Kidney capillary endothelial cell (primary cell): Measurements from ENCODE around the gene SPSB3.

Experiments used
- DNase-seq: peaks from one replicate; pipeline ENCODE4 v3.0.0-alpha.2; 2018; ENCODE audit warnings: low spot score

SPSB3 gene

GRCh38 chr16:1788708-1789100 lies 6.3 kb upstream of the SPSB3 start:
- DNase-seq = no peak

GRCh38 chr16:1788095-1788707 lies 5.8 kb upstream of the SPSB3 start:
- DNase-seq = no peak

GRCh38 chr16:1787322-1788094 lies 5.1 kb upstream of the SPSB3 start:
- DNase-seq = no peak

- DNase-seq = no peak
Measured at GRCh38 chr16:1787056-1787321, 4.6 kb upstream of the SPSB3 start.

- DNase-seq = no peak
Measured at GRCh38 chr16:1786242-1787055, 4.1 kb upstream of the SPSB3 start.

GRCh38 chr16:1785846-1786170 lies 3.4 kb upstream of the SPSB3 start:
- DNase-seq = no peak

- no peak for DNase-seq
Measured at GRCh38 chr16:1784977-1785845, 2.8 kb upstream of the SPSB3 start.

- no peak for DNase-seq
Measured at GRCh38 chr16:1781758-1782407, 488 bp downstream of the SPSB3 start.

- DNase-seq = no peak
Measured at GRCh38 chr16:1781254-1781653, 1.1 kb downstream of the SPSB3 start.

- DNase-seq = no peak
Measured at GRCh38 chr16:1780677-1781072, 1.7 kb downstream of the SPSB3 start.

- DNase-seq = no peak
Measured at GRCh38 chr16:1779741-1780676, 2.4 kb downstream of the SPSB3 start.

- DNase-seq = no peak
Measured at GRCh38 chr16:1779234-1779701, 3.1 kb downstream of the SPSB3 start.

- no peak for DNase-seq
Measured at GRCh38 chr16:1778200-1779179, 3.9 kb downstream of the SPSB3 start.

- no peak for DNase-seq
Measured at GRCh38 chr16:1777375-1778199, 4.8 kb downstream of the SPSB3 start.

GRCh38 chr16:1776991-1777374 lies 5.4 kb downstream of the SPSB3 start:
- no peak for DNase-seq

GRCh38 chr16:1776672-1776955 lies 5.8 kb downstream of the SPSB3 start:
- no peak for DNase-seq

GRCh38 chr16:1775846-1776671 lies 6.3 kb downstream of the SPSB3 start:
- no peak for DNase-seq
